Neural cell (in vitro differentiated cells): Measurements from ENCODE around the gene PTER. TPM values are rescaled to one million over a fixed set of nuclear protein-coding genes. Genes with fewer than 3 reads are reported as not detected.

Experiments used
- H2AFZ ChIP-seq: fragments of 200-600, 300-800 bp; sonication (generic), shearing (Covaris generic); 2 replicates; pipeline ENCODE4 v1.6.0; 2014; ENCODE audit warnings: low read depth, mild to moderate bottlenecking, antibody characterized with exemption, low read length, moderate library complexity
- H3F3A ChIP-seq: fragments of 200-600 bp; shearing (Covaris generic); 2 replicates; pipeline ENCODE4 v1.6.1; 2016; ENCODE audit warnings: mild to moderate bottlenecking, moderate library complexity, mixed read lengths, antibody characterized with exemption, low read length; ENCODE audit not compliant: insufficient read depth, poor library complexity, severe bottlenecking
- H3K27ac ChIP-seq: fragments of 200-600, 300-800 bp; sonication (generic), shearing (Covaris generic); 2 replicates; pipeline ENCODE4 v1.5.1; 2014; ENCODE audit warnings: mild to moderate bottlenecking, low read length, moderate library complexity
- H3K27me3 ChIP-seq: fragments of 300-800, 200-600 bp; sonication (generic), shearing (Covaris generic); 2 replicates; pipeline ENCODE4 v1.6.0; 2014; ENCODE audit warnings: mild to moderate bottlenecking, low read depth, low read length, moderate library complexity; ENCODE audit not compliant: insufficient read depth
- H3K36me3 ChIP-seq: fragments of 300-800, 200-600 bp; sonication (generic), shearing (Covaris generic); 2 replicates; pipeline ENCODE4 v1.5.1; 2014; ENCODE audit warnings: mild to moderate bottlenecking, antibody characterized with exemption, low read length, moderate library complexity; ENCODE audit not compliant: insufficient read depth
- H3K4me2 ChIP-seq: fragments of 300-800, 200-600 bp; sonication (generic), shearing (Covaris generic); 2 replicates; pipeline ENCODE4 v1.6.0; 2014; ENCODE audit warnings: mild to moderate bottlenecking, low read length
- H3K4me3 ChIP-seq: fragments of 300-800, 200-600 bp; sonication (generic), shearing (Covaris generic); 2 replicates; pipeline ENCODE4 v1.5.1; 2014; ENCODE audit warnings: mild to moderate bottlenecking, low read length, moderate library complexity
- H3K79me2 ChIP-seq: fragments of 200-600 bp; shearing (Covaris generic); replicated peaks from 2 replicates; pipeline ENCODE4 v1.6.0; 2014; ENCODE audit warnings: mild to moderate bottlenecking, low read length, moderate library complexity; ENCODE audit not compliant: insufficient read depth
- H3K9ac ChIP-seq: fragments of 300-800, 200-600 bp; sonication (generic), shearing (Covaris generic); 2 replicates; pipeline ENCODE4 v1.6.1; 2016; ENCODE audit warnings: mild to moderate bottlenecking, low read length, mixed read lengths
- H3K9me2 ChIP-seq: fragments of 200-600 bp; shearing (Covaris generic); 2 replicates; pipeline ENCODE4 v1.6.1; 2016; ENCODE audit warnings: mild to moderate bottlenecking, low read length, mixed read lengths; ENCODE audit not compliant: insufficient read depth
- H3K9me3 ChIP-seq: fragments of 200-600, 300-800 bp; sonication (generic), shearing (Covaris generic); 2 replicates; pipeline ENCODE4 v1.6.1; 2016; ENCODE audit warnings: mild to moderate bottlenecking, mixed run types, low read length, moderate library complexity, mixed read lengths
- H4K20me1 ChIP-seq: fragments of 200-600 bp; shearing (Covaris generic); 2 replicates; pipeline ENCODE4 v1.6.1; 2016; ENCODE audit warnings: mild to moderate bottlenecking, mixed run types; ENCODE audit not compliant: insufficient read depth
- CTCF ChIP-seq: fragments of 450-650 bp; IDR thresholded peaks from 2 replicates; pipeline ENCODE4 v1.5.1; 2014; ENCODE audit warnings: antibody characterized with exemption, mild to moderate bottlenecking, moderate library complexity; ENCODE audit not compliant: poor library complexity, severe bottlenecking
- EP300 ChIP-seq: fragments of 450-650 bp; conservative IDR thresholded peaks from 2 replicates; pipeline ENCODE4 v1.6.1; 2014; ENCODE audit warnings: antibody characterized with exemption, mild to moderate bottlenecking, moderate library complexity; ENCODE audit not compliant: poor library complexity, severe bottlenecking
- EZH2 ChIP-seq: fragments of 200-600, 300-800 bp; shearing (Covaris generic), sonication (generic); IDR thresholded peaks from 2 replicates; pipeline ENCODE4 v1.6.1; 2014; ENCODE audit warnings: antibody characterized with exemption, low read length, borderline replicate concordance, mild to moderate bottlenecking; ENCODE audit not compliant: insufficient read depth, poor library complexity, severe bottlenecking
- MXI1 ChIP-seq: fragments of 450-650 bp; conservative IDR thresholded peaks from 2 replicates; pipeline ENCODE4 v1.6.1; 2014; ENCODE audit warnings: antibody characterized with exemption, mild to moderate bottlenecking; ENCODE audit not compliant: poor library complexity, severe bottlenecking
- POLR2AphosphoS5 ChIP-seq: IDR thresholded peaks from 2 replicates; pipeline ENCODE4 v1.6.1; 2012
- RAD21 ChIP-seq: fragments of 450-650 bp; conservative IDR thresholded peaks from 2 replicates; pipeline ENCODE4 v1.6.1; 2014; ENCODE audit warnings: antibody characterized with exemption, mild to moderate bottlenecking, moderate library complexity
- SMC3 ChIP-seq: fragments of 450-650 bp; conservative IDR thresholded peaks from 2 replicates; pipeline ENCODE4 v1.6.1; 2014; ENCODE audit warnings: antibody characterized with exemption, mild to moderate bottlenecking, moderate library complexity; ENCODE audit not compliant: poor library complexity
- TAF1 ChIP-seq: IDR thresholded peaks from 2 replicates; pipeline ENCODE4 v1.6.1; 2012; ENCODE audit warnings: low read depth
- polyA plus RNA-seq: library from polyadenylated mRNA; depleted of rRNA; stranded (reverse); fragments of >200 nt; gene quantifications from 2 replicates; pipeline ENCODE4 v1.2.3, GENCODE V29; 2014
- TF ChIP-seq, protein P1 (sequence below): IDR thresholded peaks from 2 replicates; pipeline ENCODE4 v1.6.1; 2012; ENCODE audit warnings: borderline replicate concordance

The PTER gene
- polyA plus RNA-seq, 1 donor from 2014 or later: not detected

DNA sequence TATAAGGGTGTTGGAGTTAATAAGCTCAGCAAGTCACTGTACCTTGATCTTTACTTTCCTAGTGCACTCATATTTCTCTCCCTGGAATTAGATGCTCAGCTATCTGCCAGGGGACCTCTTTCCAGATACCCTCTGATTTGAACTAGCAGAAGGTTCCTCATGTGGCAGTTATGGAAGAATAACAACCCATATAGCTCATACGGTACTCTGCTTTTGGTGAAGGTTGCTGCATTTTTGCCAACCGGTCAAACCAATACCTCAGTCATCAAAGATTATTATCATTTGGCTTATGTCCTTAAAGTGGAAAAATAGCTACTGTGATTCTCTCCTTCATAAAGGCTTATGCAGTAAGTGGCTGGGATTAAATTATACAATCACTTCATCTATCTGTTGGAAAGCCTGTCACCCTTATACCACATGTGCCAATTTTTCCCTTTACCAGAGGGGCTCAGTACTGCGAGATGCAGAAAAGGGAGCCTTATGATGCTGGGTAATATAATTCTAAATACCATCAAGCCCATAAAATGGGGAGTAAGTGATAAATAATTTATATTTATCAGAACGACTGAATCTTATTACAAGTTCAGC lies 43.4 kb upstream of the PTER start (continued):
- TF ChIP-seq EP300: no peak

- Histone ChIP-seq H3K27me3 (no peaks in the 10 kb centered on the region), H3K4me2 (no peak overlapping the region), H3K4me3 (no peak overlapping the region), H3K27ac (no peak overlapping the region), H3K9ac (no peak overlapping the region), H3K36me3 (no peaks in the 10 kb centered on the region), H3K9me3 (no peaks in the 10 kb centered on the region), H3K9me2 (no peaks in the 10 kb centered on the region), H2AFZ (no peak overlapping the region), H3F3A (no peaks in the 10 kb centered on the region), H3K79me2 (no peaks in the 10 kb centered on the region), H4K20me1 (no peaks in the 10 kb centered on the region)
- TF ChIP-seq RAD21: no peak
- TF ChIP-seq CTCF: no peak
- TF ChIP-seq, protein P1, sequence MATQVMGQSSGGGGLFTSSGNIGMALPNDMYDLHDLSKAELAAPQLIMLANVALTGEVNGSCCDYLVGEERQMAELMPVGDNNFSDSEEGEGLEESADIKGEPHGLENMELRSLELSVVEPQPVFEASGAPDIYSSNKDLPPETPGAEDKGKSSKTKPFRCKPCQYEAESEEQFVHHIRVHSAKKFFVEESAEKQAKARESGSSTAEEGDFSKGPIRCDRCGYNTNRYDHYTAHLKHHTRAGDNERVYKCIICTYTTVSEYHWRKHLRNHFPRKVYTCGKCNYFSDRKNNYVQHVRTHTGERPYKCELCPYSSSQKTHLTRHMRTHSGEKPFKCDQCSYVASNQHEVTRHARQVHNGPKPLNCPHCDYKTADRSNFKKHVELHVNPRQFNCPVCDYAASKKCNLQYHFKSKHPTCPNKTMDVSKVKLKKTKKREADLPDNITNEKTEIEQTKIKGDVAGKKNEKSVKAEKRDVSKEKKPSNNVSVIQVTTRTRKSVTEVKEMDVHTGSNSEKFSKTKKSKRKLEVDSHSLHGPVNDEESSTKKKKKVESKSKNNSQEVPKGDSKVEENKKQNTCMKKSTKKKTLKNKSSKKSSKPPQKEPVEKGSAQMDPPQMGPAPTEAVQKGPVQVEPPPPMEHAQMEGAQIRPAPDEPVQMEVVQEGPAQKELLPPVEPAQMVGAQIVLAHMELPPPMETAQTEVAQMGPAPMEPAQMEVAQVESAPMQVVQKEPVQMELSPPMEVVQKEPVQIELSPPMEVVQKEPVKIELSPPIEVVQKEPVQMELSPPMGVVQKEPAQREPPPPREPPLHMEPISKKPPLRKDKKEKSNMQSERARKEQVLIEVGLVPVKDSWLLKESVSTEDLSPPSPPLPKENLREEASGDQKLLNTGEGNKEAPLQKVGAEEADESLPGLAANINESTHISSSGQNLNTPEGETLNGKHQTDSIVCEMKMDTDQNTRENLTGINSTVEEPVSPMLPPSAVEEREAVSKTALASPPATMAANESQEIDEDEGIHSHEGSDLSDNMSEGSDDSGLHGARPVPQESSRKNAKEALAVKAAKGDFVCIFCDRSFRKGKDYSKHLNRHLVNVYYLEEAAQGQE: no peak
- TF ChIP-seq EP300: no peak
- TF ChIP-seq EZH2: no peak
- no peak for TF ChIP-seq POLR2AphosphoS5
- TF ChIP-seq MXI1: no peak
- TF ChIP-seq SMC3: no peak
- no peak for TF ChIP-seq TAF1
Observed at GRCh38 chr10:16401416-16401815, 35.4 kb upstream of the PTER start.

DNA sequence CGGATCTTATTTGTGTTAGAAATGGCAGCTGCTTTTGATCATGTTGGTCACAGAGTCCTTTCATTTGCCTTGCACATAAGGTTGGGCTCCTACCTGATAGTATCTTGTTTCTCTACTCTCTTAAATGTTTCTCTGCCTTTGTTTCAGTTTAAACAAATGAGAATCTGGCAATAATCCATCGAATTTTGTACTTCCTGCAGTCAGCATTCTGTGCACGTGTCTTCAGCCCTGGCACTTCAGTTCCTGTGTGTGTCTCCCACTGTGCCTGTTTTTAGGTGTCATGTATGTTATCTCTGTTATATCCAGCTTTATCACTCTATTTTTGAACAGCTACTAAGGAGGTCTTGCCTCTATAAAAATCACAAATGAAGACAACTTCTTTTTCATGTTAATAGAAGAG lies 28.4 kb upstream of the PTER start:
- no peaks in the 10 kb centered on the region for H4K20me1 ChIP-seq
- H2AFZ ChIP-seq: no peak overlapping the region

More for the DNA sequence above, 28.4 kb upstream of the PTER start:
- Histone ChIP-seq H3K9me2 (no peaks in the 10 kb centered on the region), H3K27ac (no peak overlapping the region), H3K36me3 (no peaks in the 10 kb centered on the region), H3K4me2 (no peak overlapping the region), H3K27me3 (no peaks in the 10 kb centered on the region), H3F3A (no peaks in the 10 kb centered on the region), H3K9me3 (no peaks in the 10 kb centered on the region), H3K4me3 (no peak overlapping the region), H3K79me2 (no peaks in the 10 kb centered on the region), H3K9ac (no peak overlapping the region)
- TF ChIP-seq CTCF (no peak), RAD21 (no peak), EZH2 (no peak), TAF1 (no peak), EP300 (no peak), MXI1 (no peak), SMC3 (no peak), POLR2AphosphoS5 (no peak)
- TF ChIP-seq, protein P1: no peak
